HL-60 (cell line): ENCODE results near the gene TMEM116.

Experiments used
- DNase-seq, 2 experiments: peaks; one replicate each; pipeline ENCODE4 v3.0.0-alpha.2; 2010 to 2020; ENCODE audit warnings: low read depth in 1 of 2, low spot score in 1 of 2
- H3K27ac ChIP-seq: fragments of 250-450 bp; sonication (Bioruptor Pico); replicated peaks from 2 replicates; pipeline ENCODE4 v1.5.1; 2020; ENCODE audit warnings: mild to moderate bottlenecking, moderate library complexity
- H3K27me3 ChIP-seq: fragments of 250-450 bp; sonication (Bioruptor Pico); 2 replicates; pipeline ENCODE4 v1.5.1; 2021; ENCODE audit warnings: mild to moderate bottlenecking, moderate library complexity; ENCODE audit not compliant: insufficient read depth, poor library complexity, severe bottlenecking
- H3K4me3 ChIP-seq: replicated peaks from 2 replicates; pipeline ENCODE4 v1.5.1; 2011; ENCODE audit warnings: mild to moderate bottlenecking, control low read depth, low read length; ENCODE audit not compliant: insufficient read depth
- GABPA ChIP-seq: IDR thresholded peaks from 2 replicates; pipeline ENCODE4 v1.6.1; 2012; ENCODE audit warnings: low read depth
- POLR2AphosphoS5 ChIP-seq: IDR thresholded peaks from 2 replicates; pipeline ENCODE4 v1.6.1; 2012; ENCODE audit warnings: low read depth
- REST ChIP-seq: IDR thresholded peaks from 2 replicates; pipeline ENCODE4 v1.6.1; 2012; ENCODE audit warnings: low read depth; ENCODE audit not compliant: insufficient replicate concordance
- SPI1 ChIP-seq: IDR thresholded peaks from 2 replicates; pipeline ENCODE4 v1.6.1; 2012; ENCODE audit warnings: low read depth, mild to moderate bottlenecking, borderline replicate concordance
- TF ChIP-seq, protein P1 (sequence below): IDR thresholded peaks from one replicate; pipeline ENCODE4 v1.5.1; 2011; ENCODE audit warnings: low read length, control low read depth, inconsistent platforms; ENCODE audit not compliant: insufficient read depth

Gene TMEM116

GRCh38 chr12:111991946-111992345, 21.0 kb downstream of the TMEM116 start:
- no peak for TF ChIP-seq SPI1
- no peak for TF ChIP-seq POLR2AphosphoS5
- TF ChIP-seq GABPA: no peak
- no peak for TF ChIP-seq REST
- TF ChIP-seq, protein P1, sequence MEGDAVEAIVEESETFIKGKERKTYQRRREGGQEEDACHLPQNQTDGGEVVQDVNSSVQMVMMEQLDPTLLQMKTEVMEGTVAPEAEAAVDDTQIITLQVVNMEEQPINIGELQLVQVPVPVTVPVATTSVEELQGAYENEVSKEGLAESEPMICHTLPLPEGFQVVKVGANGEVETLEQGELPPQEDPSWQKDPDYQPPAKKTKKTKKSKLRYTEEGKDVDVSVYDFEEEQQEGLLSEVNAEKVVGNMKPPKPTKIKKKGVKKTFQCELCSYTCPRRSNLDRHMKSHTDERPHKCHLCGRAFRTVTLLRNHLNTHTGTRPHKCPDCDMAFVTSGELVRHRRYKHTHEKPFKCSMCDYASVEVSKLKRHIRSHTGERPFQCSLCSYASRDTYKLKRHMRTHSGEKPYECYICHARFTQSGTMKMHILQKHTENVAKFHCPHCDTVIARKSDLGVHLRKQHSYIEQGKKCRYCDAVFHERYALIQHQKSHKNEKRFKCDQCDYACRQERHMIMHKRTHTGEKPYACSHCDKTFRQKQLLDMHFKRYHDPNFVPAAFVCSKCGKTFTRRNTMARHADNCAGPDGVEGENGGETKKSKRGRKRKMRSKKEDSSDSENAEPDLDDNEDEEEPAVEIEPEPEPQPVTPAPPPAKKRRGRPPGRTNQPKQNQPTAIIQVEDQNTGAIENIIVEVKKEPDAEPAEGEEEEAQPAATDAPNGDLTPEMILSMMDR: no peak
- no peak overlapping the region for H3K27ac ChIP-seq
- DNase-seq: no peak
- no peak overlapping the region for H3K4me3 ChIP-seq
- no peaks in the 10 kb centered on the region for H3K27me3 ChIP-seq

- Histone ChIP-seq H3K27me3 (no peaks in the 10 kb centered on the region), H3K4me3 (no peak overlapping the region), H3K27ac (no peak overlapping the region)
- TF ChIP-seq GABPA (no peak), POLR2AphosphoS5 (no peak), SPI1 (no peak), REST (no peak)
- TF ChIP-seq, protein P1: no peak
- no peak for DNase-seq
Measured at GRCh38 chr12:111991535-111991934, 21.4 kb downstream of the TMEM116 start.

- Histone ChIP-seq H3K27me3 (no peaks in the 10 kb centered on the region), H3K27ac (no peak overlapping the region), H3K4me3 (no peak overlapping the region)
- no peak for DNase-seq
- no peak for TF ChIP-seq REST
- TF ChIP-seq, protein P1: no peak
- TF ChIP-seq GABPA: no peak
- TF ChIP-seq POLR2AphosphoS5: no peak
- no peak for TF ChIP-seq SPI1
Measured at GRCh38 chr12:111984820-111985219, 28.1 kb downstream of the TMEM116 start.
